ENCODE data around the gene GPX5. TPM values are rescaled to one million over a fixed set of nuclear protein-coding genes. Genes with fewer than 3 reads are reported as not detected.
A peak's percentile ranks its signal among the peaks of the same experiment; 100 is the strongest.

GPX5 gene
- total and polyA plus RNA-seq, 10 of the 15 experiments (the other 5 are each of a cell fraction or from before 2014, with no cell fraction given), result not detected

- H3K9me3 ChIP-seq (replicated peaks; ENCODE audit: control insufficient read depth, insufficient read depth, low read length), result no peaks in the 10 kb centered on the region; the same call in 2 of the 3 replicates
- no peaks in the 10 kb centered on the region for H3K79me2 ChIP-seq (ENCODE audit: control insufficient read depth, insufficient read depth, low read length)
- H3K4me2 ChIP-seq (ENCODE audit: control insufficient read depth, insufficient read depth), result peak overlapping the region; percentile 65
- in situ Hi-C loops (cut with MboI), result no loop called here
- peak; percentile 36 for ATAC-seq
- no peaks in the 10 kb centered on the region for H3K36me3 ChIP-seq (ENCODE audit: control insufficient read depth in 2 of 2, insufficient read depth in 2 of 2, low read length in 1 of 2)
- ChIA-PET RAD21 (ENCODE audit: unreplicated experiment) (no interaction called here), CTCF (interaction anchor here (0.9 kb wide), 1 partner anchor 134 kb away, joined by 3 read pairs; no protein-coding TSS in a partner anchor), POLR2A (no interaction called here), SMC1A (ENCODE audit: uncharacterized antibody, unreplicated experiment) (interaction anchor here (0.9 kb wide), 1 partner anchor 9 kb away, joined by 3 read pairs; no protein-coding TSS in a partner anchor)
- TF ChIP-seq NBN (IDR thresholded peaks at IDR 0.05) (no peak), SUPT20H (IDR thresholded peaks at IDR 0.05; ENCODE audit: borderline replicate concordance, control insufficient read depth, low read depth, low read length) (no peak), NR2C1 (IDR thresholded peaks at IDR 0.05) (no peak), MEF2B (IDR thresholded peaks at IDR 0.05; ENCODE audit: partially characterized antibody, poor library complexity, severe bottlenecking) (peak; percentile 47), ATF7 (IDR thresholded peaks at IDR 0.05; ENCODE audit: low read depth) (peak; percentile 54), PKNOX1 (IDR thresholded peaks at IDR 0.05) (peak; percentile 91), NFIC (IDR thresholded peaks at IDR 0.05; ENCODE audit: low read depth, low read length) (no peak), PBX3 (IDR thresholded peaks at IDR 0.05; ENCODE audit: insufficient replicate concordance, low read depth, low read length) (peak; percentile 62), ZNF217 (IDR thresholded peaks at IDR 0.05) (no peak), YY1 (IDR thresholded peaks at IDR 0.05; ENCODE audit: low read depth, low read length) (peak; percentile 73; the same call in 1 of the 2 replicates), NFXL1 (IDR thresholded peaks at IDR 0.05; ENCODE audit: borderline replicate concordance) (no peak), ZNF687 (IDR thresholded peaks at IDR 0.05) (no peak), ATF2 (IDR thresholded peaks at IDR 0.05; ENCODE audit: low read length) (peak; percentile 42)
- H3K4me1 ChIP-seq (ENCODE audit: control insufficient read depth, insufficient read depth, low read length), result peaks cover 3% of the 10 kb centered on the region; the same call in 1 of the 2 replicates
- no peak for DNase-seq (ENCODE audit: low read depth, low spot score)
- no peak overlapping the region for H3K27ac ChIP-seq (ENCODE audit: control insufficient read depth, insufficient read depth)
- no peaks in the 10 kb centered on the region for H3K27me3 ChIP-seq (replicated peaks in 1 of 2; ENCODE audit: control insufficient read depth in 2 of 2, insufficient read depth in 2 of 2, low read length in 1 of 2)
- peak overlapping the region; percentile 64 for H3K4me3 ChIP-seq
- H4K20me1 ChIP-seq (ENCODE audit: control insufficient read depth, insufficient read depth), result no peaks in the 10 kb centered on the region
- H2AFZ ChIP-seq (ENCODE audit: control insufficient read depth, low read depth, low read length), result peak overlapping the region; percentile 63
- no TSS peak for BruUV-seq (replicated peaks)
- WGBS (ENCODE audit: insufficient coverage, insufficient replicate concordance, low lambda C conversion rate, missing lambda C conversion rate), result 11% methylated on average over 18 of the region's 18 CpGs
- FAIRE-seq, result no peak
- intact Hi-C loops (cut with micrococcal nuclease; ENCODE audit: unreplicated experiment), result no loop called here
- H3K9ac ChIP-seq (ENCODE audit: control insufficient read depth, insufficient read depth, low read length), result no peak overlapping the region; the same call in 1 of the 2 replicates
Measured at GRCh38 chr6:28537065-28537464, 11.4 kb downstream of the GPX5 start.
